IPS-15b (cell line): ENCODE data around the gene JAKMIP1.

ENCODE experiments used
- H3K27me3 ChIP-seq: one replicate; pipeline ENCODE4 v1.6.1; 2013; ENCODE audit warnings: low read length; ENCODE audit not compliant: control insufficient read depth, insufficient read depth
- H3K36me3 ChIP-seq: one replicate; pipeline ENCODE4 v1.6.1; 2013; ENCODE audit warnings: low read length; ENCODE audit not compliant: control insufficient read depth, insufficient read depth
- H3K4me1 ChIP-seq: one replicate; pipeline ENCODE4 v1.6.1; 2013; ENCODE audit warnings: mild to moderate bottlenecking, low read length; ENCODE audit not compliant: control insufficient read depth, insufficient read depth
- H3K4me3 ChIP-seq: one replicate; pipeline ENCODE4 v1.5.1; 2013; ENCODE audit warnings: low read depth, low read length
- H3K9ac ChIP-seq: one replicate; pipeline ENCODE4 v1.6.1; 2013; ENCODE audit warnings: low read depth, mild to moderate bottlenecking, low read length
- H3K9me3 ChIP-seq: one replicate; pipeline ENCODE4 v1.6.1; 2013; ENCODE audit warnings: mild to moderate bottlenecking, low read length; ENCODE audit not compliant: control insufficient read depth, insufficient read depth

Gene JAKMIP1

DNA sequence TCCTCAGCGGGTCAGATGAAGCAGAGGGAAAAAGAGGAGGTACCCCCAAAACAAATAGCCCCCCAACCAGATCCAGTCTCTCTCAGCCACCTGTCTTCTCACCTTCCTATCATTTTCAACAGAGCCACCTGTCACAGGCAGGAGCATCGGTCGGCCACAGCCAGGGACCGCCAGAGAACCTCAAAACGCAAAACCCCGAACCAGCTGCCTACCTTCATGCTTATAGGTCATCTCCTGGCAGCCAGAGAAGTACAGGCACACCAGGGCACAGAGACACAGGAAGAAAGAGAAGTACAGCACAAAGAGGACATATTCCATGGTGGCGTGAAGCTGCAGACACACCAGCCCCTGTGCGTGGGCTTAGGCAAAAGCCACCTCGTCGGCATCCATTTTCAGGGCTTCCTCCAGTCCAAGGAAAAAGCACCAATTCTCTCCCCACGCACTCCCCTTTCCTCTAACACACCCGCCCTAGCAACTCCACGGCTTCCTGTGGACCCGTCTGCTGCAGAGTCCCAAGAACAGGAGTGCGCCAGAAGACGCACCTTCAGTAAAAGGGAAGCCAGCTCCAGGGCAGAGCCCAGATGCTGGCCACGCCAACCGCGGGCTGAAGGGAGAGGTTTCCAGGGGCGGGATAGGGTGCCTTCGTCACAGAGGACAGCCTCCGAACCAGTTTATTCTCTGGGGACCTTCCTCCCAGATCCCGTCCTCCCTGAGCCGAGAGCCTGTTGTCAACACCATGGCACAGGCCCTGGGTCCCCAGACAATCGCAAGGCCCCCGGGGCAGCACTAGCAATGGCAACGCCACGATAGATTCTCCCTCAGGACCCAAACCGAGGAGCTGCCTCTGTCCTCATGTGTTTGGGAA, 130.3 kb downstream of the JAKMIP1 start:
- H3K4me1 ChIP-seq = peaks cover 4% of the 10 kb centered on the region
- no peak overlapping the region for H3K4me3 ChIP-seq
- H3K9ac ChIP-seq = no peak overlapping the region
- no peaks in the 10 kb centered on the region for H3K9me3 ChIP-seq
- H3K36me3 ChIP-seq = no peaks in the 10 kb centered on the region
- no peaks in the 10 kb centered on the region for H3K27me3 ChIP-seq

DNA sequence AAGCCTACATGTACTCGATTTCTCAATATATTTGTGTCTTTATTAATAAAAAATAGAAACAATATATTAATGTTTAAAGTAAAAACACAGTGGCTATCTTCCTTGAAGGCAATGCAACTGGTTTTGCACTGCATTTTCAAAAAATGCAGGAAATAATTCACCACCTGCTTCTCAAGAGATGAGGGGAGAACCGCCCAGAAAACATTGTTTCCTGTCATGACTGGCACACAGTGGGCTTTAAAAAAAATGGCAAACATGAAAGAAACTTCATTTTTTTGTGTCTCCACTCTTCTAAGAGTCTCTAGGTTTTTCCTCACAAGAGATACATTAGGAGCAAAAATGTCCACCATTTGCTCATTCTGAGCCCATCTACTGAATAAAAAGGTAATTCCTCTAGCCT, 131.4 kb downstream of the JAKMIP1 start:
- Histone ChIP-seq H3K9me3 (no peaks in the 10 kb centered on the region), H3K9ac (no peak overlapping the region), H3K4me3 (no peak overlapping the region), H3K4me1 (peaks cover 4% of the 10 kb centered on the region), H3K36me3 (no peaks in the 10 kb centered on the region), H3K27me3 (no peaks in the 10 kb centered on the region)

DNA sequence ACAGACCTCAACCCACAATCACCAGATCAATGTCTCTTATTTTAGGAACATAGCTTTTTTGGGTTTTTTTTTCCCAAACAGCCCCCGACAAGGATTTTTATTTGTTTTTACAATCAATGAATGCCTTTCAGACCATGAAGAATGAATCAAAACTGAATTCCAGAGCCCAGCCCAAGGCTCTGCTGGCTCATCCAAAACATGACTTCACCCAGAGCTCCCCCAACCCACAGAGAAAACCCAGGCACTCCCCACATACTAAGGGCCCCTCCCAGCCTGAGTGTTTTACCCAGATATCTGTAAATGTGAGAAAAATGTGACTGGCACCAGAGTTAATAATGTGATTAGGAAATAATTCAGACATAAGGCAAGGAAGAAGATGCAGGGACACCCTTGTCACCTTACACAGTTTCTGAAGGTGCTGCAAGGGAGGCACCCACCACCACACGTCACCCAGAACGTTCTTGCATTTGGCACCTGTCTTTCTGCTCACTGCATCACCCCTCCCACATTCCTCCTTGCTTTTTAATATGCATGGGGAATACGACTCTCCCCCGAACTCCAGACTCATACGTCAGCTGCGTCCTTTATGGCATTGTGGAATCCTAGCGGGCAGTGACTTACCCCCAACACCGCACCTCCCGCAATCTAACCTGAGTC, 134.3 kb downstream of the JAKMIP1 start:
- H3K9me3 ChIP-seq = no peaks in the 10 kb centered on the region
- no peak overlapping the region for H3K4me3 ChIP-seq
- H3K4me1 ChIP-seq = no peaks in the 10 kb centered on the region
- no peaks in the 10 kb centered on the region for H3K36me3 ChIP-seq
- H3K27me3 ChIP-seq = no peaks in the 10 kb centered on the region
- H3K9ac ChIP-seq = no peak overlapping the region

DNA sequence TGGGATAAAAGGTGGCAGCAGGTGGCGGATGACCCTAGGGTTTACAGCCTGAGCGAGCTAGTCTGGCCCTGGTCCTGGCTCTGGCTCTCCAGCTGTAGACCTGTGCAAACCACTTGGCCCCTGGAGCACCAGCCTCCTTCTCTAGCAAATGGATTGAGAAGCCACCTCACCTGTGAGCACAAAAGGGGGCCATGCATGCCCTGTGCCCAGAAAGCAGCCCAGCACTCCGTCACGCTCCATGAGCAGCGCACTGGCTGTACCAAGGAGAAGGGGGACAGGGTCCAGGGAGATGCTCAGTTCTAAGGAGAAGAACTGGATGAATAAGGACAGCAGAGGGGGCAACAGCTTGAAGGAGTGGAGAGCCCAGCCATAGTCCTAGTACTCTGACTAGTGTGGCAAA, 135.2 kb downstream of the JAKMIP1 start:
- Histone ChIP-seq H3K4me1 (no peaks in the 10 kb centered on the region), H3K27me3 (no peaks in the 10 kb centered on the region), H3K4me3 (no peak overlapping the region), H3K36me3 (no peaks in the 10 kb centered on the region), H3K9me3 (peaks cover 4% of the 10 kb centered on the region), H3K9ac (no peak overlapping the region)

DNA sequence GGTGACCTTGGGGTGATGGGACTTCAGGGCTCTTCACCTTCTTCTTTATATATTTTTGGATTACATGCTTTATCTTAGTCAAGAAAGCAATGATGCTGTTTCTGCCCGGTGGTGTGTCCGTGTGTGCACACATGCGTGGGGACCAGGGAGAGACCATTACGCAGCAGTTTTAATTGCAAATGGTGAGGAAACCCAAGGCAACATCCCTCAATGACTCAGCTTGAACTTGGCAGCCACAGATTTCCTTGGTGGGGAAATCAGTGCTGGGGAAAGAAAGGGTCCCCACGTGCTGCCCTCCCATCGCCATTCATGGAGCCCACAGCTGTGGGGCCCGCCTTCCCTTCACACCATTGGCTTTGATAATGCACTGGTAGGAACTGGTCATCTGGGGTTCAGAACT, 136.0 kb downstream of the JAKMIP1 start:
- Histone ChIP-seq H3K36me3 (no peaks in the 10 kb centered on the region), H3K9ac (no peak overlapping the region), H3K27me3 (no peaks in the 10 kb centered on the region), H3K9me3 (peaks cover 12% of the 10 kb centered on the region), H3K4me3 (no peak overlapping the region), H3K4me1 (no peaks in the 10 kb centered on the region)

DNA sequence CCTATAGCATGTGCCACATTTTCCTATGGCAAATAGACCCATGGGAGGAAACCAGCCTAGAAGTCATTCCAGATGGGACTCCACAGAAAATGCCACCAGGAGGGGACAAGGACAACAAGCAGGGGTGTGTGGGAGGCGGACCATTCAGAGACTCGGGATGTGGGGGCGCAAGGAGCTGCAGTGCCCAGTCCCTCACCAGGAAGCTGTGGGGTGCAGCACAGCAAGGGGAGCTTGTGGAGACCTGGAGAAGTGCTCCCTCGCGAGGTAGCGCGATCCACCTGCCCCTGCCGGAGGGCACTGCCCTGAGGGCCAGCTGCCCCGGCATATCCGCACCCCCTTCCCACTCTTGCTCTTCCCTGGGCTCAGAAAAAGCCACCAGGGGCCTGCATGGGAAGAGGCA, 136.7 kb downstream of the JAKMIP1 start:
- Histone ChIP-seq H3K4me1 (no peaks in the 10 kb centered on the region), H3K36me3 (peaks cover 3% of the 10 kb centered on the region), H3K9me3 (peaks cover 19% of the 10 kb centered on the region), H3K9ac (no peak overlapping the region), H3K27me3 (no peaks in the 10 kb centered on the region), H3K4me3 (no peak overlapping the region)

DNA sequence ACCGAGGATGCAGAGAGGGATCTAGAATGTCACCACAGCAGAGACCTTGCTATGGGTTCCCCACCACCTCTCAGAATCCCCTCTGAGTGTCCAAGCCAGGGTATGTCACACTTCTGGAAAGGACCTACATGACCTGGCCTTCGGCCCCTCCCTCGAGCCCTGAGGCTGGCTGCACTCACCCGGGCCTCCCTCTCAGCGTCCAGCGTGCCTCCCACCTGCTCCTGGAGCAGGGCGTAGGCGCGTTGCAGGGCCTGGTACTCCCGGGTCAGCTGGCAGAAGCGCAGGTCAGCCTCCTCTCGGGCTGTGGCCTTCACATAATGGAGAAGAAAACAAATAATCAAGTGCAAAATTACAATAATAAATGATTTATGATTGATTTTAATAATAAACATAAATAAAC, 138.2 kb downstream of the JAKMIP1 start:
- no peak overlapping the region for H3K4me3 ChIP-seq
- H3K9me3 ChIP-seq = peaks cover 27% of the 10 kb centered on the region
- no peak overlapping the region for H3K9ac ChIP-seq
- H3K36me3 ChIP-seq = peaks cover 7% of the 10 kb centered on the region
- no peaks in the 10 kb centered on the region for H3K4me1 ChIP-seq
- no peaks in the 10 kb centered on the region for H3K27me3 ChIP-seq

DNA sequence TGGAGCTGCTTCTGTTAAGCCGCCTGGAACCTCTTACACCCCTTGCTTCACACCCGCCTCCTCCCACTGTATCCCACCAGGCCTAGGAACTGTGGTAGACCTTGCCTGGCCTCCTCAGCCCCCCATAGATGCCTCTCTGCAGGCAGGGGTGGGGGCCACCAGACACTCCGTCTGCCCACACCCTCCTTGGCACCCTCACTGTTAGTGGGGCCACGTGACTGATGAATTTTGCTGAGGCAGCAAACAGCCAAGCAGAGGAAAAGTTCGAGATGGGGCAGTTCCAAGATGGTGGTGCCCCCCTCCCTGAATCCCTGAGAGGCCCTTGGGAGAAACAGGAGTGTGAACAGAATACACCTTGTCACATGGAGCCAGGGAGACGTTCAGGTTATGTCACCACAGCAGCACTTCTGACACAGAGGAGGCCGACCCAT, 141.0 kb downstream of the JAKMIP1 start:
- H3K9me3 ChIP-seq = peaks cover 27% of the 10 kb centered on the region
- no peaks in the 10 kb centered on the region for H3K4me1 ChIP-seq
- H3K36me3 ChIP-seq = peaks cover 7% of the 10 kb centered on the region
- no peaks in the 10 kb centered on the region for H3K27me3 ChIP-seq
- no peak overlapping the region for H3K9ac ChIP-seq
- no peak overlapping the region for H3K4me3 ChIP-seq

DNA sequence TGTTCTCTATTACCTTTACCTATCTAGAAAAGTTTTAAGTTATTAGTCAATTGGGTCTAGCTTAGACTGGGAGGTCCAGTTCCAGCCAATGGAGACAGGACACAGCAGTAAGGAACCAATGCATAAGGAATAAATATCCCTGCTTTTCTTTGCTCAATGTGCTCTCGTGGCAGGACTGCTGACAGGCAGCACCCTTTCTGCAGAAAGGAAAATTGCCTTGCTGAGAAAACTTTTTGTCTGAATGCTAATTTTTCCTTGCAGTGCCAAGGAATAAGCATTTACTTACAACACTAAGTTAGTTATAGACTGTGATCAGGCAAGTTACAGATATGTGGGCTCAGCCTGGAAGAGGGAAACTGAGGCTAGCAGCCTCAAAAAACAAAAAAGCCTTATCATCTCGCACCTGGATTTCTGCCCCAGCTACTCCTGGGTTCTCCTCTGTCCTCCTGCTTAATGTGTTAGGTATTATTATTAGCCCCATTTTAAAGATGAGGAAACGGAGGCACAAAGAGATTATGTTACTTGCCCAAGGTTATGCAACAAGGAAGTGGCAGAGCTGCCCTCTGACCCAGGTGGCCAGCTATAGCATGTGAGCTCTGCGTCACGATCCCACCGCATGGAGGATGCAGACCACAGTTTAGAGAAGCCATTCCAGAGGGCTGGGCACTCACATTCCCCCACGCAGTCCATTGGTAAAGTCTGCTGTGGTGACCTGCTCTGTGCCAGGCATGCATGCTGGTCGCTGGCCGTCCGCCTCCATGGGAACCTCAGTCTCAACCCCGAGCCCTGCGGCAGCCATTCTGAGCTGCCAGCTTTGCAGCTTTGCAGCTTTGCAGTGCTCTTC, 141.6 kb downstream of the JAKMIP1 start:
- H3K9me3 ChIP-seq = peaks cover 27% of the 10 kb centered on the region
- no peak overlapping the region for H3K4me3 ChIP-seq
- peaks cover 7% of the 10 kb centered on the region for H3K36me3 ChIP-seq
- no peak overlapping the region for H3K9ac ChIP-seq
- H3K27me3 ChIP-seq = no peaks in the 10 kb centered on the region
- H3K4me1 ChIP-seq = no peaks in the 10 kb centered on the region

DNA sequence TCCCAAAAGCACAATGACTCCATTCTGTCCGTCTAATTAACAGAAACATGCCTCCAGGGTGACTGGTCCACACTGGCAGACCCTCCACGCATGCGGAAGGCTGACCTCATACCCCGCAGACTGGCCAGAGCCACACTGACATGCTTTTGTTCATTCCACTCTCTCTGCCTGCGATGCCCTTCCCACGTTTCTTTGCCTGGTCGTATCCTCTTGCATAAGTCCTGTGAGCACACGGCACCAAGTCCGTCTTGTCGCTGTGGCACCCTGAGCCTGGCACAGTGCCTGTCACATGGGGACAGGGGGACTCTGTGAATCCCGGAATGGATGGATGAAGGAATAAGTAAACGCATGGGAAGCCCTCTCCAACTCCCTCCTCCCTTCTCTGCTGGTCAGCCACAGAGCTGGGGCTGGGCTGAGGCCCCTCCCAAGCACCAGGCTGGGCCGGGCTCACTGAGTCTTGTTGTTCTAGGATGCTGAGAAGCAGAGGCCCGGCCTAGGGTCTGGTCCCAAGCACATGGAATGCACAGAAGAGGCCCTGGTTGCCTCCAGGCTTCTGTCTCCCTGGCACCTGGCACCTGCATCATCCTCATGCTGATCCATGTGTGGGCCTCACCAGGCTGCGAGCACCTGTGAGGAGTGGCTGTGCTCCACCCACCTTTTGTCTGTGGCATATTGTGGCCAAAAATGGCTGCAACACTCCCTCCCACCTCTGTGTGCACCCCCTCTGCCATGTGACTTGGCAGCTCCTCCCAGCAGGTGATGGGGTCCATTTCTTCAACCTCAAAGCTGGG, 143.2 kb downstream of the JAKMIP1 start:
- Histone ChIP-seq H3K4me1 (no peaks in the 10 kb centered on the region), H3K36me3 (peaks cover 7% of the 10 kb centered on the region), H3K4me3 (no peak overlapping the region), H3K9me3 (peaks cover 27% of the 10 kb centered on the region), H3K9ac (no peak overlapping the region), H3K27me3 (no peaks in the 10 kb centered on the region)

DNA sequence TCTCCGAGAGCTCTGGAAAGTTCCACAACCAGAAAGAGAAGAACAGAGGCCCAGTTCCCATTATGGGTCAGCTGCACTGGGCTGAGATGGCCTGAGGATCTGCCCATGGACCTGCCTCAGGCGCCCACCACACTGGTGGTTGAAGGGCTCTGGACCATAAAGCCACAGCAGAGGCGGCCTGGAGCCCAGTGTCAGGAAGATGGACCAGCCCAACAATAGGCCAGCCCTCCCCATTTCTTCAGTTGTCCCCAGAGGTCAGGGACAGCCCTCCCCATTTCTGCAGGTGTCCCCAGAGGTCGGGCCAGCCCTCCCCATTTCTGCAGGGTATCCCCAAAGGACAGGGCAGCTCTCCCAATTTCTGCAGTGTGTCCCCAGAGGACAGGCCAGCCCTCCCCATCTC, 144.9 kb downstream of the JAKMIP1 start:
- H3K36me3 ChIP-seq = peaks cover 7% of the 10 kb centered on the region
- H3K9ac ChIP-seq = no peak overlapping the region
- no peak overlapping the region for H3K4me3 ChIP-seq
- no peaks in the 10 kb centered on the region for H3K4me1 ChIP-seq
- no peaks in the 10 kb centered on the region for H3K27me3 ChIP-seq
- H3K9me3 ChIP-seq = peaks cover 26% of the 10 kb centered on the region
